ENCODE results near the gene CTSD.

The CTSD gene

DNA sequence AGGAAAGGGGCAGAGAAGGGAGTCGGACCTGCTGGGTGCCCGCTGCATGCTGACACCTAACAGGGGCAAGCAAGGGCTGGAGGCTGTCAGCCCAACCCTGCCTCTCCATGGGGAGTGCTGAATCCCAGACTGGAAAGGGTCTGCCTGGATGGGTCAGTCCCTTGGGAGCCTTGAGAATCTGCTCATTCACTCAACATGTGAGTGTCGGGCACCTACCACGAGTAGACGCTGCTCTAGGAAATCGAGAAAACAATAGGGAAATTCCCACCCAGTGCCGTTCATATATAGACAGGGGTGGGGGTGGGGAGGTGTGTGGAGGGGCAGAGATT, 4.4 kb upstream of the CTSD start:
- DNase-seq, result no peak

DNA sequence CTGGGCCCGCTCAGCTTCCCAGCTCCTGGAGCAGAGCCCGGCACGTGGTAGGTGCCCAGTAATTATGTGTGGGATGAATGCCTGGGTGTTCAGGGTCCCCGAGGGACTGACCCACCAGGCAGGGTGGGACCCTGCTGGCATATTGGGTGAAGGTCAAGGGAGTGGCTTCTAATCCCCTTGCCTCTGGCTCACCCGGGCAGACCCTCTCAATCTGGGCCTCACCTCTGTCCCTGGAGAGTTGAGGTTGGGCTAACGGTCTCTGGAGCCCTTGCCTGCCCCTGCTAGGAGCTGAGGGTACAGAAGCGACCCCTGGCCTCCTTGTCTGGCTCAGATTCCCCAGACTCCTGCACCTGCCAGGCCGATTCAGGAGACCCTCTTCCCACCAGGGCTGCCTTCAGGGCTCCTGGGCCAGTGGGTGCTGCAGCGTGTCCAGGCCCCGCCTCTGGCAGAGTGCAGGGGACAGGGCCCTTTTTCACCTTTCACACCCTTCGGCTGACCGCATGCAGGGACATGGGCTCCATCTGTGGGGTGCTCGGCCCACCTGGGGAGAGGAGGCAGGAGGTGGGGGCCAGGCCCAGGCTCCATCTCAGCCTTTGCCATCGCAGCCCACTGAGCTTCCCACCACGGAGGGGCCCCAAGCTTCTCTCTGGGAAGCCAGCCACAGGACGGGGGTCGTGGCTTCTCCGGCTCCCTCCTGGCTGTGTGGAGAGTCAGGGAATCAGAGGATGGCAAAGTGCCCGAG, 3.8 kb upstream of the CTSD start:
- no peak for DNase-seq

DNA sequence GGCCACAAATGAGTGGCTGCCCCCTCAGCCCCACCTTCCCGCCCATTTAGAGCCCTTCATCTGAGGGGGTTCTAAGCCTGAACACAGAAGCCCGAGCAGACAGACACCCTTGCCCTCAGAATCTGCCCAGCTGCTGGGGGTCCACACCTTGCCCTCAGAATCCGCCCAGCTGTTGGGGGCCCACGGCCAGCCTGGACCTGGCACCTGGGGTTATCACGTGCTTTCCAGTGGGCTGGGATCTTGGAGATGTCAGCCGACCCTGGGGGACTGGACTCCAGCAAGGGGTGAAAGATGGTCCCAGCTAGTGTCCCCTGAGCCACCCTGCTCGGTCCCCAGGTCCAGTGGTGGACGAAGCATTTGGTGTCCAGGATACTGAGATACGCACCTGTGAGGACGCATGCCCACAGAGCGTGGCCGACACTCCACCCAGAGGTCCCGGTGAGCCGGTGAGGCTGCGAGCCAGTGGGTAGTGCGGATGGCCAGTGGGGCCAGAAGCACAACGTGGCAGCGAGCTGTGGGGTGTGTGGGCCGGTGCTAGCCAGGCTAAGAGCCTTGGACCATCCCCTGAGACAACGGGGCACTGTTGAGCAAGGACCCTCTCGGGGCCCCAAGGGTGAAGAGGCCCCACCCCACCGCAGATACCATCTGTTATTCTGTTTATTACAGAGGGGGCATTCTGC, 3.1 kb upstream of the CTSD start:
- DNase-seq, result no peak

DNA sequence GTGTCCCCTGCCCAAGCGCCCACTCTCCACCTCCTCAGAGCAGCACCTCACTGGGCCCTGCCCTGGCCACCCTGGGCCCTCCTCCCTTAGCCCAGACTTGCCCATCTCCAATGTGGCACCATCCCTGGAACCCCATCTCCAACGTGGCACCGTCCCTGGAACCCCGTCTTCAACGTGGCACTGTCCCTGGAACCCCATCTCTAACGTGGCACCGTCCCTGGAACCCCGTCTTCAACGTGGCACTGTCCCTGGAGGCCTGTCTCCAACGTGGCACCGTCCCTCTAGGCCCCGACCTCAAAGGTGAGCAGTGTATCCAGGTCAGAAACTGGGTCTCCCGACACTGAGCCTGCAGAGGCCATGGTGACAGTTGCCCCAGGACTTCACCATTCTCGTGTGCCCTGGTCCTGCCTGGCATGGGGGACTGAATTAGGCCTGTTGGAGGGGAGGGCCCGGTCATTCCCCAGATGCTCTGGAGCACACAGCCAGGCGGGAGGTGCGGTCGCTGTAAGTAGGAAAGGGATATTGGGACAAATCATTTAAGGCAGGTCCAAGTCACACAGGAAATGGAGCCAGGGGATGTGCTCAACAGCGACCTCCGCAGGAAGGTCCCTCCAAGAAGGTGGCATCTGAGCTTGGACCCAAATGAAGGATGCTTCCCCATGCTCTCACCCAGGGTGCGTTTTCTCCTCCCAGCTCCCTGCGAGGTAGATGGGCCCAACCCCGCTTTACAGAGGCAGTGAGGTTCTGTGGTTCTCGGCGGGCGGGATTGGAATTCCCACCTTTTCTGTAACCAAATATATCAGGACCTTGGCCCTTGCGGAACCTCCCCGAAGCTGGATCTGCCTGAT, 2.4 kb upstream of the CTSD start:
- DNase-seq, result no peak

DNA sequence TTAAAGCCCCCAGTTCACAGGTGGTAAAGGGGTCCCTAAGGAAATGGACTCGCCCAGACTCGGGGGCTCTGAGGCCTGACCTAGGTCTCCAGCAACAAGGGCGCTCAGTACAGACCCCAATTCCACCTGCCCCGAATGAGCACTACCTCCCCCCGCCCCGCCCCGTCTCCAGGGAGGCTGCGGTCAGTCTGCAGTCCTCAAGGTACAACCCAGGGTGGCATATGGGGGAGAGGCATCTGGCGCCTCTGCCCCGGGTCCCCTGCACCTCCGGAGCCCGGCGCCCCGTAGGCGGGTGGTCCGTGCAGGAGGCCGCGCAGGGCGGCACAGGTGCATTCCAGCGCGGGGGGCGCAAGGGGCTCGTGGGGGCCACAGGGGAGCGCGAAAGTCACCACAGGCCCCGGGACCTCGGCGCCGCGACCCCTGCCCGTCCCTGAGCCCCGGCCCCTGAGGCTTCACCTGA, 361 bp downstream of the CTSD start:
- no peak for DNase-seq

DNA sequence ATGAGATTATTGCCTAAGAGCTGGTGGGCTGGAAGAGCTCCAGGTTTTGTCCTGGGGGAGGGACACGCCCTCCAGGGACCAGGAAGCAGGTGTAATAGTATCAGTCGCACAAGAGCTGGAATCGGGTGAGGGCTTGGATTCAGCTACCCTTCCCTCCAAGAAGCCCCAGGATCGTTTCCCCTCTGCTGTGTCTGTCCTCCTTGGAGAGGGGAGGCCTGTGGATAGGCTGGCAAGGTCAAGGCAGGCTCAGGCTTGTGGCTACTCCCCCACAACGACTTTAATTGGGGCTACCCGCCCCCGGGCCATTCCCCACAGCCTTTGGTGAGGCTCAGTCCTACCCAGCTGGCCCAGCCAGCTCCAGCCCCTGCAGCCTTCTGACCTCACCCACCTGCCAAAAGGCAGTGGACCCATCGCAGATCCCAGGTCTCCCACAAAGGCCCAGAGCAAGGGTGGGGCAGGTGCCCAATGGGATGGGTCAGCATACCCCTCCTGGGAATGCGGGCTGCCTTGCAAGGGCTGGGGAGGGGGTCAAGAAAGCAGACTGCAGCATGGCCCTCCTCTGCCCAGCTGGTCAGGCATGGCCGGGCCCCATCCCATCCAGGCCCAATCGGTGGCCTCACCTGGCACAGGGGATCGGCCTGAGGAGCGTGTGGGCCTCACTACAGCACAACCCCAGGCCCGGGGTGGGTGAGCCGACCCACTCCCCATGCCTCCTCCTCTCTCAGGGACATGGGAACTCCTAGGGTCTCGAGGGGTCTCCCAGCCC, 1.0 kb downstream of the CTSD start:
- no peak for DNase-seq

DNA sequence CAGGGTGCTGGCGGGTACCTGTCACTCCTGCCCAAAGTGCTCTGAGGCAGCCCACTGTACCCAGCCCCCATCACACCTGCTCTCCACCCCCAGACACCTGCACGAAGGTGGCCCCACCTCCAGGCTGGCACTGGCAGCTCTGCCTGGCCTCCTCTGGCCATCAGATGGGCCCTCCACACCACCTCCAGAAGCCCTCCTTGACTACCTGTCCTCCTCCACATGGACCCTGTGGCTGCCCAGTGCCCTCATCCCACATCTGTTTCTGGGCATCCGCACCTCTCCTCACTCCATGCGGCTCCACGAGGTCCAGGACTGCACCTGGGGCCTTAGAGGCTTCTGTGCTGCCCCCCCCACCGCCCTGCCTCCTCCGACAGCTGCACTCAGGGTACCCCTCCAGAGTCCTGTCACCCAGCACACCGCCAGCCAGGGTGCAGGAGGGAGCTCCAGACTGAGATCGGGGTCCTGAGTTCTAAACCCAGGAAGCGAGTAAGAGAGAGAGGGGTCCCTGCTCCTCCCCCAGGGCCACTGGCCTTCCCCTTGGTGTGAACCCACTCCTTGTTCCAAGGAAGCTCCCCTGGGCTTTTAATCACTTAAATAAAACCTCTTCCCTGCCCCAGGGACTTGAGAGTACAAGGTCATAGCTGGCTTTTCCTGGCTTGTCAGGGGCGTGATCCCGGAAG, 1.7 kb downstream of the CTSD start:
- no peak for DNase-seq

DNA sequence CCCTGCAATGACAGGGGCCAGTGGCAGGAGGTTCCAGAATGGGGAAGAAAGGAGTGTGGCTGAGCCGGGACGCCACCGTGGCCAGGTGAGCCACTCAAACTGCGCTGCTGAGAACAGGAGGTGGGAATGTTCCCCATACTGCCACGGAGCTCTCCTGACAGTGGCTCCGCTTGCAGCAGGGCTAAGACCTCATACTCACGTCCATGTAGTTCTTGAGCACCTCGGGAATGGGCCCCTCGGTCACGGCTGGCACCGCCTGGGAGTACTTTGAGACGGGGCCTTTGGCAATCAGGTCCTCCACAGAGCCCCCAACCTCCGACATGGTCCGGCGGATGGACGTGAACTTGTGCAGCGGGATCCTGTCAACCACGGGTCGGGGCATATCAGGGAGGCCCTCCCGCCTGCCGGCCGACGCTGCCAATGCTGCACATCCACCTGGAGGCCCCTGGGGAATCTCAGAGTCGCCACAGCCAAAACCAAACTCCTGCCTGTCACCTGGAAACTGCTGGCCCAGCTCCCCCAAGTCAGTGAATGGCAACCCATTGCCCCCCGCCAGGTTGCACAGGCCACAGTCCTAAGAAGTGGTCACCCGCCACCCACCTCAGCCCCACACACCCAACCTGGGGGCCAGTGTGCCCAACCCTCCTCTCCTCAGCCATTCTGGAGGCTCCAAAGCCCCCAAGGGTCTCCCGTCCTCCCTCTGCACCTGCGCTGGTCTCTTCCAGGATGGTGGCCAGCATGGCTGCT, 2.4 kb downstream of the CTSD start:
- no peak for DNase-seq

DNA sequence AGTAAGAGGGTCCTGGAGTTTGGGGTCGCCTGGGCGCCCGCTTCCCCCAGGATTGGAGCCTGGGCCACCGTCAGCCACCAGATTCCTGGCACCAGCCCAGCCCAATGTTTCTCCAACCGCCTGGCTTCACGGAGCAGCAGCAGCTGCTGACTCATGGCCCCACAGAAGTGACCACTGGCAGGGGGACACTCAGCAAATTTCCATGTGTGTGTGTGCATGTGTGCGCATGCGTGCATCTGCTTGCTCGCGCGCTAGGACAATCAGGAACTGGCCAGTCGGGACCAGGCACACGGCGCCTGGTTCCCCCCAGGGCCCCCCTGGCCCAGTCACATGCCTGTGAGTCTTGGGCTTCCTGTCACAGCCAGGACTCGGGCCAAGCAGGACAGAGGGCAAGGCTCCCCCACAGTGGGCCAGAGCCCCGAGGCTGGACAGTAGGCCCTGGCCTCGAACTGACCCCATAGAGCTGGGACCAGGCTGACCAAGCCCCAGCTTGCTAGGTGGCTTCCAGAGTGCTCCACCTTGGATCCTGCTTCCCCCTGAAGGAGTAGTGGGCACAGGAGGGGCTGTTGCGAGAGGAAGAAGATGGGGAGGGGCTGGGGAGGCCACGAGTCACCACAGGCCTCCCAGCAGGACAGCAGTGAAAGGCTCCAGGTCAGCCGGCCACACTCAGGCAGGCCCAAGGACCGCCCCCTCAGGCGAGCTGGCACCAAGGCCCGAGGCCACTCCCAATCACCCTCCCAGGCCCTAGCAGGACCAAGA, 3.2 kb downstream of the CTSD start:
- DNase-seq, result no peak

DNA sequence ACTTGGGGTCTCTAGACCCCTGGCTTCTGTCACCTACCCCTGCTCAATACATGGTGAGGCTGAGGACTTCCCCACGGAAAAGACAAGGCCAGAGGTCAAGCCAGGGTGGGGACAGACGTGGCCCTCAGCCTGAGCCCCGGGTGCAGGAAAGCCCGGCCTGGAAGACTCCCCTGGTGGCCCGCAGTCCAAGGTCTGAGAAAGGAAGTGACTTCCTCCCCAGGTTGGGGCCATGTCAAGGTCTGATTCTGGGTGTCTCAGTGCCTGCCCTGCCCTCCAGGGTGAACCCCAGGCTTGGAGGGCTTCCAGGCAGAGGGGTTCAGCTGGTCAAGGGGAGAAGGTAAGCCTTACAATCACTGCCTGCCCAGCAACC, 3.9 kb downstream of the CTSD start:
- DNase-seq, result no peak

DNA sequence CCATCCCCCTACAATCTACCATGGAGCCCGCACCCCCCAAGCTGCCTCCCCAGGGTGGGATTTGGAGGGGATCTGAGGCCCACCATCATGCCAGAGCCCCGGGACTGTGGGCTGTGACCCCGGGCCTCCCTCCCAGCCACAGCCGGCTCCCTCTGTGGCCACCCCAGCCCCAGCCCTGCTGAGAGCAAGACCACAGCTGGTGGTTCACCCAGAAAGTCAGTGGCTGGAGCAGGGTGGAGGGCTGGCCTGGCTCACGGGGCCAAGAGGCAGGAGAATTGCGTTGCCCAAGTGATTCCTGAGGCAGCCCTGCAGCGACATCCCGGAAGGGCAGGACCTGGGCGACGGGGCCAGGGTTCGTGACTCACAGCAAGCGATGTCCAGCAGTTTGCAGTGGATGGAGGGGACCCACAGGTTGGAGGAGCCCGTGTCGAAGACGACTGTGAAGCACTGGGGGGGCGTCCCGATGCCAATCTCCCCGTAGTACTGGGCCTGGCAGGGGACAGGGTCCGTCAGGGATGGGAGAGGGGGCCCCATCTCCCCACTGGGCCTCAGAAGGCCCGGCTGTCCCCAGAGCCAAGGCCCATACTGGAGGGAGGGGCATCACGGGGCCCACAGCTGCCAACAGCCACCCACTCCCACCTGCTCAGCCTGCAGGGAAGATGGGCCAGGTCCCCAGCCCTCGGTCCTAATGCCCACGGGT, 4.4 kb downstream of the CTSD start:
- no peak for DNase-seq

DNA sequence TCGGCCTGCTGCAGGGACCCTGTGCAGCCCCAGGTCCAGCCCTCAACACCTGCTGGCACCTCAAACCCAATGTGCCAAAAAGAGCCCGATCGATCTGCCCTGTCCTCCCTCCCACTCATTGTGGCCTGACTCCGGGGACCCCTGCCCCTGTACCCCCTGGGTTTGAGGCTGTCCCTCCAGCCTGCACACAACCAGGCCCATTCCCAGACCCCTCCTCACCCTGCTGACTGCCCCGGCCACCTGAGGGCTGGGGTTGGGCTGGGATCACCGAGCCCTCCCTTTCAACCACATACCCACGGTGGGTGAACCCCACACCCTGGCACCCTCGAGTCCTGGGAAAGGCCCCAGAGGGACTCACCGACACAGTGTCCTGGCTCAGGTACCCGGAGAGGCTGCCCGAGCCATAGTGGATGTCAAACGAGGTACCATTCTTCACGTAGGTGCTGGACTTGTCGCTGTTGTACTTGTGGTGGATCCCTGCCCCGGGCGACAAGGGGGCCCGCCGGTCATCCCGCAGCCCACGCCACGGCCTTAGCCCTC, 5.0 kb downstream of the CTSD start:
- DNase-seq, result no peak

DNA sequence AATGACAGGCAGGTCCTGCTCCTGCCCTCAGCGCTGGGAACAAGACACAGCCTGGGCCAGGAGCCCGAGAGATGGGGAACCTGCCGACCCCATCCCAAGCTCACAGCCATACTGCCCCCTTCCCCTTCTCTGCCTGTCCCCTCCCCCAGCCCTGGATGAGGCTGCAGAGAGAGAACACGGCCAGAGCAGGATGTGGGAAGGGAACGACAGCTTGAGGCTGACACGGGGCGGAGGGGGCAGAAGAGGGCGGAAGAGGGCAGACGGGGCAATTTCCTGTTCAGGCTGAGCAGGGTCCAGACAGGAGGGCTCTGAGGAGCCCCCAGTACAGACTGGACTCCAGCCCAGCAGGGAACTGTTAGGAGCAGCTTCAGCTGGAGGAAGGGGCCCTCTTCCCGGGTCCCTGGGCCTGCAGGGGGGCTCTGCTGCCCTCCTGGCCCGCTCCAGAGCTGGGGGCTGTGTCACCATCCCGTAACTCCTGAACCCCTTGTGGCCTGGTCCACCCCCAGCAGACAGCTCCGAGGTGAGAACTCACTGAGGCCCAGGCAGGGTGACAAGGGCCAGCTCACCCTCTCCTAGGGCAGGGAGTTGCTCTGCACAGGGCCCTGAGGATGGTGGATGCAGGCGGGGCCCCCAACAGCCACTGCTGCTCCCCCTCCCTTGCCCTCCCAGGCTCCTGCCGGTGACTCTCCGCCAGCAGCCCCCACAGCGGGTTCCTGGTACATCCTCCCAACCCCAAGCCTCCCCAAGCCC, 5.7 kb downstream of the CTSD start:
- DNase-seq, result peak; percentile 75

DNA sequence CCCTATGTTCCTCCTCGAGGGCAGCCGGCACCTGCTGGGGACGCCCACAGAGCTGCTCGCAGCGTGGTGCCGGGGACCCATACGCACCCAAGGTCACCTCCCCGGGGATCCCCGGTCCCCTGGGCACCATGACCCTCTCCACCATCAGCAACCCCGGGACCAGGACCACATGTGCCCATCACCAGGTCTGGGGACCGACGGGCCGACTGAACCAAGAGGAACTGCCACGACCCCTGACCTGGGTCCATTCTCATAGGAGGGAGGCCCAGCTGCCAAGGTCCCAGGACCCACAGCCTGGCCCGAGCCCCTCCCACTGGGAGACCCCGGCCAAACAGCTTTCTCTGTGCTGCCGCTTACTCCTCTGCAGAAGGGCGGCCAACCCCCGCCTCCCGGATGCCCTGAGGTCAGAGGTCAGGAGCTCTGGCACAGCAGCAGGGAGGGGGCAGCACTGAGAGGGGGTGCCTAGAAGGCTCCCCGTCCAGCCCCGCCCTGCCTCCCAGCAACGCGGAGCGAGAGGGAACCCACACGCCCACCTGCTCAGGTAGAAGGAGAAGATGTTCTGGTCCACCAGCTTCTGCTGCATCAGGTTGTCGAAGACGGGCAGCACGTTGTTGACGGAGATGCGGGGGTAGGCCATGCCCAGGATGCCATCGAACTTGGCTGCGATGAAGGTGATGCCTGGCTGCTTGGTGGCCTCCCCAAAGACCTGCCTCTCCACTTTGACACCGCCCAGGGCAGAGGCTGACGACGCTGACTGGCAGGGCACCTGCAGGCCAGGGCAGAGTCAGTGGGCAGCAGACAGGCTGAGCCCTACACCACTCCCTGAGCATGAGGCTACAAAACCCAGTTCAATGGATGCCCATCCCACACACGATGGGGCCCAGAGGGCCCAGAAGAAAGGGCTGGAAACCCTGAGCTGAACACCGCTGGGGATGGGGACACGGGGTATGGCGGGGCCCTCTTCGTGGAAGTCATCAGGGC, 6.6 kb downstream of the CTSD start:
- no peak for DNase-seq

DNA sequence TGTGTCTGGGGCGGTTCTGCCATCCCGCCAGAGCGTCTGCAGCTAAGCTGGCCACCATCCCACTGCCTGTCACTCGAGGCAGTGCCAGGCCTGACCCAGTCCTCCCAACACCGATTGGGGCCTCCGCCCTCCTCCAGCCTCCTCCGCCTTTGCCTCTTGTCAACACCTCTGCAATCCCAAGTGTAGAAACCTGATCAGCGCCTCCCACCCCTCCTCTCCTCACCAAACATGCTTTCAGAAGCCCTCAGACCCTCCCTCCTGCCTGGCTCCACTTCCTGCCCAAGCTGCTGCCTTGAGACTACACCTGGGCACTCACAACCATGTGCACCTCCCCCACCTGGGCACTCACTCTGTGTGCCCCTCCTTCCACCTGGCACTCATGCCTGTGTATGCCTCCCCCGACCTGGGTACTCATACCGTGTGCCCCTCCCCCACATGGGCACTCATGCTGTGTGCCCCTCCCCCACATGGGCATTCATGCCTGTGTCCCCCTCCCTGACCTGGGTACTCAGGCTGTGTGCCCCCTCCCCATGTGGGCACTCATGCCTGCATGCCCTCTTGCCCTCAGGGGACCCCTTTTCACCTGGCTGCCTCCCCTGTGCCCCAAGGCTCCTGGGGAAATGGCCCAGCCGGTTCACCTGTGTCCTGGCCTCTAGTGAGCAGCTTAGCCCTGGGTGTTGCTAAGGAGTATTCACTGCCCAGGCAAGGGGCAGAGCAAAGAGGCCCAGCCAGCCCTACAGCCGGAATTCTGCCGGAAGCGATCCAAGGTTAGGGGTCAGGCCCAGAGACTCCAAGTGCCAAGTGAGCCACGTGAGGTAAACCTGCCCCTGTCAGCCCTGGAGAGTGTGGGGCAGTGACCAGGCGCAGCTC, 7.8 kb downstream of the CTSD start:
- DNase-seq, result no peak

DNA sequence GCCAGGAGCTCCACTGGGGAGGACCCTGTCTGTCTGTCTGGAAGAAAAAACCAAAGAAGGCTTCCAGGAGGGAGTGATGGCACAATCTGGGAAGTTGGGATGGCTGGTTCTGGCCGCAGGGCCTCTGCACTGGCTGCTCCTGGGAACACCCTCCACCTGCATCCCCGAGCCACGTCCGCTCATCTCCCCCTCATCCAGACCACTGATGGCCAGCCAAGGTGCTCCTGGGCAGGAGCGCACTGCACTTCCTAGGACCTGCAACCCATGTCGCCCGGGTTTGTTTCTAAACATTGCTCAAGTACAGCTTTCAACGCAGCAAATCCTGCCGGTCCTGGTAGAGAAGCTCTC, 8.4 kb downstream of the CTSD start:
- no peak for DNase-seq

All from activated CD8-positive, alpha-beta memory T cell treated with anti-CD3 and anti-CD28 coated beads, Interleukin-2, amount 50 U/mL, for 48 hours (primary cell).